ENCODE data around the gene SOAT2. TPM values are rescaled to one million over a fixed set of nuclear protein-coding genes. Genes with fewer than 3 reads are reported as not detected.

Gene SOAT2
- total RNA-seq, 1 donor from 2014 or later: not detected

- H3K4me3 ChIP-seq (ENCODE audit: low read depth, low read length): no peak overlapping the region
- H3K27me3 ChIP-seq (ENCODE audit: control insufficient read depth, insufficient read depth, low read length): no peaks in the 10 kb centered on the region
- no peak for TF ChIP-seq CTCF (IDR thresholded peaks at IDR 0.05; ENCODE audit: insufficient read depth, low read length, severe bottlenecking)
- FAIRE-seq (no peak), DNase-seq (ENCODE audit: low read depth) (no peak)
- H3K36me3 ChIP-seq (ENCODE audit: control insufficient read depth, insufficient read depth, low read length): no peaks in the 10 kb centered on the region
Observed at GRCh38 chr12:53151039-53151438, 47.8 kb downstream of the SOAT2 start.

DNA sequence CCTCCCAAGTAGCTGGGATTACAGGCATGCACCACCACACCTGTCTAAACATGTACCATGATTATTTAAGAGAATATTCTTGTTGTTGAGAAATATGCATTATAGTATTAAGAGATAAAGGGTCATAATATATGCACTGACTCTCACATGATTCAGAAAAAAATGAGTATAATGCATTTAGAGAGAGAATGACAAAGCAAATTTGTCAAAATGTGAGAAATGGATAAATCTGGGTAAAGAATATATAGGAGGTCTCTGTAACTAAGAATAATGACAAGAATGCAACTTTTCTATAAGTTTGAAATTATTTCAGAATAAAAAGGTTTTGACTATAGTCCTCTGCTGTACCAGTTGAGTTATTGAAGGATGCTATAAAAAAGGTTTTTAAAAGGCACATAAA lies 49.1 kb downstream of the SOAT2 start:
- Histone ChIP-seq H3K36me3 (ENCODE audit: control insufficient read depth, insufficient read depth, low read length) (no peaks in the 10 kb centered on the region), H3K4me3 (ENCODE audit: low read depth, low read length) (no peak overlapping the region), H3K27me3 (ENCODE audit: control insufficient read depth, insufficient read depth, low read length) (no peaks in the 10 kb centered on the region)
- FAIRE-seq (no peak), DNase-seq (ENCODE audit: low read depth) (no peak)
- TF ChIP-seq CTCF (IDR thresholded peaks at IDR 0.05; ENCODE audit: insufficient read depth, low read length, severe bottlenecking): no peak

- Histone ChIP-seq H3K4me3 (ENCODE audit: low read depth, low read length) (no peak overlapping the region), H3K36me3 (ENCODE audit: control insufficient read depth, insufficient read depth, low read length) (peaks cover 5% of the 10 kb centered on the region), H3K27me3 (ENCODE audit: control insufficient read depth, insufficient read depth, low read length) (no peaks in the 10 kb centered on the region)
- FAIRE-seq (peak; percentile 32), DNase-seq (ENCODE audit: low read depth) (peak; percentile 63)
- peak; percentile 99 for TF ChIP-seq CTCF (IDR thresholded peaks at IDR 0.05; ENCODE audit: insufficient read depth, low read length, severe bottlenecking)
Observed at GRCh38 chr12:53159195-53159839, 56.0 kb downstream of the SOAT2 start.

- FAIRE-seq: no peak
- peaks cover 5% of the 10 kb centered on the region for H3K36me3 ChIP-seq (ENCODE audit: control insufficient read depth, insufficient read depth, low read length)
- no peak for DNase-seq (ENCODE audit: low read depth)
- no peak for TF ChIP-seq CTCF (IDR thresholded peaks at IDR 0.05; ENCODE audit: insufficient read depth, low read length, severe bottlenecking)
- no peaks in the 10 kb centered on the region for H3K27me3 ChIP-seq (ENCODE audit: control insufficient read depth, insufficient read depth, low read length)
- no peak overlapping the region for H3K4me3 ChIP-seq (ENCODE audit: low read depth, low read length)
Observed at GRCh38 chr12:53160000-53160399, 56.7 kb downstream of the SOAT2 start.

- no peak for DNase-seq (ENCODE audit: low read depth)
- H3K27me3 ChIP-seq (ENCODE audit: control insufficient read depth, insufficient read depth, low read length): no peaks in the 10 kb centered on the region
- TF ChIP-seq CTCF (IDR thresholded peaks at IDR 0.05; ENCODE audit: insufficient read depth, low read length, severe bottlenecking): no peak
- peaks cover 5% of the 10 kb centered on the region for H3K36me3 ChIP-seq (ENCODE audit: control insufficient read depth, insufficient read depth, low read length)
- no peak for FAIRE-seq
- H3K4me3 ChIP-seq (ENCODE audit: low read depth, low read length): no peak overlapping the region
Observed at GRCh38 chr12:53160673-53161072, 57.4 kb downstream of the SOAT2 start.
